IMR-90 (cell line): Measurements from ENCODE around the gene AADACL4. TPM values are rescaled to one million over a fixed set of nuclear protein-coding genes. Genes with fewer than 3 reads are reported as not detected.

ENCODE experiments used
- ATAC-seq: fragments of 200-7000 bp; cut with Tn5 transposase; 2 replicates; pipeline ENCODE4 v1.9.1; 2020; ENCODE audit warnings: low read depth, mild to moderate bottlenecking, moderate library complexity
- BruUV-seq: library from RNA; stranded (reverse); fragments of 400-500 nt; replicated peaks from 2 replicates; lab custom pipeline; 2021; lab: Mats Ljungman, UMichigan
- CTCF ChIA-PET: fragments of 300-600 bp; formaldehyde crosslinking; extraction: SDS; loops from one replicate; lab custom pipeline; 2021; ENCODE audit warnings: antibody characterized with exemption; lab: Yijun Ruan, JAX
- POLR2A ChIA-PET: fragments of 300-600 bp; sonication (Branson Sonifier 250); formaldehyde crosslinking; loops from one replicate; lab custom pipeline; 2022; ENCODE audit warnings: antibody characterized with exemption; ENCODE audit not compliant: unreplicated experiment; lab: Charles Lee
- DNase-seq: peaks from one replicate; pipeline ENCODE4 v3.0.0; 2013
- H2AFZ ChIP-seq: replicated peaks from 2 replicates; pipeline ENCODE3; 2013; ENCODE audit warnings: low read length, mild to moderate bottlenecking; ENCODE audit not compliant: poor library complexity
- H2AK5ac ChIP-seq: 2 replicates; pipeline ENCODE4 v1.6.1; 2013; ENCODE audit warnings: low read depth, low read length, inconsistent platforms
- H2AK9ac ChIP-seq: replicated peaks from 2 replicates; pipeline ENCODE3; 2013; ENCODE audit warnings: mild to moderate bottlenecking, low read depth, low read length, moderate library complexity; ENCODE audit not compliant: poor library complexity
- H2BK120ac ChIP-seq: 2 replicates; pipeline ENCODE4 v1.6.1; 2013; ENCODE audit warnings: low read depth, low read length, inconsistent platforms
- H2BK15ac ChIP-seq: 3 replicates; pipeline ENCODE4 v1.6.1; 2013; ENCODE audit warnings: low read depth, low read length, inconsistent platforms
- H2BK20ac ChIP-seq: 2 replicates; pipeline ENCODE4 v1.6.1; 2013; ENCODE audit warnings: low read depth, mild to moderate bottlenecking, inconsistent platforms, low read length, moderate library complexity
- H2BK5ac ChIP-seq: 2 replicates; pipeline ENCODE4 v1.6.1; 2013; ENCODE audit warnings: mild to moderate bottlenecking, low read depth, low read length, inconsistent platforms; ENCODE audit not compliant: poor library complexity, severe bottlenecking
- H3K14ac ChIP-seq: replicated peaks from 2 replicates; pipeline ENCODE4 v1.6.1; 2013; ENCODE audit warnings: low read depth, low read length, inconsistent platforms
- H3K18ac ChIP-seq: 2 replicates; pipeline ENCODE4 v1.6.1; 2013; ENCODE audit warnings: low read depth, low read length, control low read depth
- H3K23ac ChIP-seq: 2 replicates; pipeline ENCODE4 v1.6.1; 2013; ENCODE audit warnings: low read depth, low read length, inconsistent platforms
- H3K27ac ChIP-seq: 2 replicates; pipeline ENCODE4 v1.5.1; 2013; ENCODE audit warnings: mild to moderate bottlenecking, control low read depth, low read length; ENCODE audit not compliant: insufficient read depth
- H3K27me3 ChIP-seq: 2 replicates; pipeline ENCODE4 v1.6.1; 2013; ENCODE audit warnings: low read length; ENCODE audit not compliant: control insufficient read depth, insufficient read depth
- H3K36me3 ChIP-seq: 2 replicates; pipeline ENCODE4 v1.6.1; 2013; ENCODE audit warnings: low read length, mixed read lengths; ENCODE audit not compliant: control insufficient read depth, insufficient read depth
- H3K4ac ChIP-seq: 2 replicates; pipeline ENCODE4 v1.6.1; 2013; ENCODE audit warnings: low read depth, low read length, inconsistent platforms
- H3K4me1 ChIP-seq: 2 replicates; pipeline ENCODE4 v1.6.1; 2013; ENCODE audit warnings: low read length, mixed read lengths; ENCODE audit not compliant: control insufficient read depth, insufficient read depth
- H3K4me2 ChIP-seq: 2 replicates; pipeline ENCODE4 v1.6.1; 2013; ENCODE audit warnings: low read depth, mild to moderate bottlenecking, control low read depth, low read length, moderate library complexity
- H3K4me3 ChIP-seq: 2 replicates; pipeline ENCODE4 v1.5.1; 2013; ENCODE audit warnings: low read depth, mild to moderate bottlenecking, control low read depth, low read length, moderate library complexity; ENCODE audit not compliant: insufficient read depth
- H3K56ac ChIP-seq: 2 replicates; pipeline ENCODE4 v1.6.1; 2013; ENCODE audit warnings: low read length, inconsistent platforms; ENCODE audit not compliant: insufficient read depth; ENCODE audit errors: extremely low read depth
- H3K79me1 ChIP-seq, 2 experiments: 2 replicates each; pipeline ENCODE4 v1.6.1; 2013; ENCODE audit warnings: low read length in 2 of 2, inconsistent platforms in 1 of 2, low read depth in 1 of 2
- H3K9ac ChIP-seq: 2 replicates; pipeline ENCODE4 v1.6.1; 2013; ENCODE audit warnings: low read depth, low read length, control low read depth
- H3K9me1 ChIP-seq: 2 replicates; pipeline ENCODE4 v1.6.1; 2013; ENCODE audit warnings: low read length, inconsistent platforms; ENCODE audit not compliant: insufficient read depth
- H3K9me3 ChIP-seq: 2 replicates; pipeline ENCODE4 v1.6.1; 2013; ENCODE audit warnings: low read length; ENCODE audit not compliant: control insufficient read depth, insufficient read depth
- H4K20me1 ChIP-seq: 2 replicates; pipeline ENCODE4 v1.6.1; 2013; ENCODE audit warnings: low read length, inconsistent platforms; ENCODE audit not compliant: insufficient read depth
- H4K5ac ChIP-seq: 2 replicates; pipeline ENCODE4 v1.6.1; 2013; ENCODE audit warnings: mild to moderate bottlenecking, low read depth, low read length, control low read depth
- H4K8ac ChIP-seq, 2 experiments: 2 replicates each; pipeline ENCODE4 v1.6.1; 2013; ENCODE audit warnings: low read depth in 2 of 2, low read length in 2 of 2, control low read depth in 1 of 2, inconsistent platforms in 1 of 2
- H4K91ac ChIP-seq: 2 replicates; pipeline ENCODE4 v1.6.1; 2013; ENCODE audit warnings: low read depth, low read length, inconsistent platforms; ENCODE audit not compliant: insufficient read depth
- CTCF ChIP-seq: conservative IDR thresholded peaks from 2 replicates; pipeline ENCODE4 v1.5.1; 2012; ENCODE audit warnings: mild to moderate bottlenecking, low read depth, low read length, improper control_type of control experiment
- WGBS, 2 experiments: methylation state at CpG; one replicate each; pipeline versions ENCODE4 v1.1.5 to v1.1.7; 2013; ENCODE audit warnings: missing lambda C conversion rate in 2 of 2; ENCODE audit not compliant: insufficient read length in 1 of 2; ENCODE audit errors: extremely low coverage in 2 of 2; 5-methylcytosine and 5-hydroxymethylcytosine counted together
- dilution Hi-C: fragments of 300-500 bp; cut with HindIII; formaldehyde crosslinking; loops from one replicate; pipeline ENCODE4 v1.14.3; 2018; ENCODE audit warnings: low sequenced_read_pairs; ENCODE audit not compliant: unreplicated experiment
- in situ Hi-C: fragments of 300-500 bp; cut with MboI; formaldehyde crosslinking; loops from 3 replicates; pipeline ENCODE4 v1.14.3; 2019; ENCODE audit warnings: low sequenced_read_pairs, inconsistent platforms, mixed read lengths
- intact Hi-C: fragments of 100-400 bp; cut with micrococcal nuclease; formaldehyde crosslinking; loops from 2 replicates; pipeline ENCODE4 v1.10.0; 2022
- polyA plus RNA-seq, 3 experiments: library from polyadenylated mRNA; depleted of rRNA; stranded (reverse); fragments of >200 nt; gene quantifications; 2 replicates each; pipeline ENCODE4 v1.2.3, GENCODE V29; 2012; ENCODE audit warnings: low replicate concordance in 1 of 3
- total RNA-seq: library from RNA; depleted of rRNA; stranded (reverse); fragments of >200 nt; gene quantifications from 2 replicates; pipeline ENCODE4 v1.2.3, GENCODE V29; 2012

Gene AADACL4
- total and polyA plus RNA-seq, 2 of the 4 experiments (the other 2 are of a cell fraction): not detected

GRCh38 chr1:12709696-12710095 is 65.8 kb downstream of the AADACL4 start:
- H3K4me1 ChIP-seq: no peaks in the 10 kb centered on the region
- ATAC-seq (no peak), DNase-seq (no peak)
- no peak overlapping the region for H3K23ac ChIP-seq
- no peak overlapping the region for H2AFZ ChIP-seq
- POLR2A ChIA-PET: no interaction called here
- H4K8ac ChIP-seq: no peak overlapping the region
- intact Hi-C loops: no loop called here
- no peak overlapping the region for H3K4ac ChIP-seq
- H2BK20ac ChIP-seq: no peak overlapping the region
- H4K91ac ChIP-seq: no peak overlapping the region
- H3K56ac ChIP-seq: no peak overlapping the region
- no peak overlapping the region for H3K14ac ChIP-seq
- no peak overlapping the region for H2BK15ac ChIP-seq
- H3K36me3 ChIP-seq: no peaks in the 10 kb centered on the region
- H3K79me1 ChIP-seq: no peaks in the 10 kb centered on the region
- CTCF ChIA-PET: no interaction called here
- dilution Hi-C loops: no loop called here
- BruUV-seq: no TSS peak
- no peak overlapping the region for H2BK120ac ChIP-seq
- TF ChIP-seq CTCF: no peak
- no peak overlapping the region for H2AK9ac ChIP-seq
- H3K27me3 ChIP-seq: no peaks in the 10 kb centered on the region
- H3K9ac ChIP-seq: no peak overlapping the region
- in situ Hi-C loops: no loop called here
- H3K18ac ChIP-seq: no peak overlapping the region
- H3K27ac ChIP-seq: no peak overlapping the region
- no peak overlapping the region for H3K4me2 ChIP-seq
- no CpG with 5 or more reads among the region's 3 CpGs for WGBS, 2 experiments
- H3K9me3 ChIP-seq: no peaks in the 10 kb centered on the region
- H2BK5ac ChIP-seq: no peak overlapping the region
- H4K5ac ChIP-seq: no peak overlapping the region
- no peak overlapping the region for H2AK5ac ChIP-seq
- H4K20me1 ChIP-seq: no peaks in the 10 kb centered on the region
- H3K4me3 ChIP-seq: no peak overlapping the region
- no peaks in the 10 kb centered on the region for H3K9me1 ChIP-seq
